ENCODE results near the gene LMX1A.

Gene LMX1A

DNA sequence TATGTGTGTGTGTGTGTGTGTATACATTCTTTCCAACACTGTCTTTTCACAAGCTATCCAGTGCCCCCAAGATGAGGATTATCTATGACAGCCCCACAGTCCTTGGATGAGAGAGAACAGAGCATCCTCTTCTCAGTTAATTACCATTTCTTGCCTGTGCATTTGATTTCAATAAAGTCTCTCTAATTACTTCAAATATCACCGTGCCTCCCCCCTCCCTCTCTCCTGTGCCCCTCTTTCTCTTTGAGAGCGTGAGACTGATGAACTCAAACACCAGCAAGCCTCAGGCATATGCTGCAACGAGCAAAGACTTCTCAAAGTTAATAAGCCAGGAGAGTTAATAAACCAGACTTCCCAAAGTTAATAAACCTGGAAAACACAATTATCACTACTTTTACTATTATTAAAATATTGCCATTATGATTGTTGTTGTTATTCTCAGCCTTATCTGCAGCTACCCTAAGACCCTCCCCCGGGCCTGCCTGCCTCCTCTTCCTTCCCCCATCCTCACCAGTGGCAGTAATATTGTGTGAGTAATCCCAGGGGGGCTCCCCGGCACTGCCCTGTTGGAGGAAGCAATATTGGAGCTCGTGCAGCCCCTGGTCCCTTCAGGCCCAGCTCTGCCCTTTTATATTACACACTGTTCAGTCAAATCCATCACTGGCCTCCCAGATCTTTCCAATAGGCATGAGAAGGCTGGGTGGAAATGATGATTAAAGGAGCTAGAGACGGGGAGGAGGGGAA, 30.9 kb downstream of the LMX1A start:
- DNase-seq (ENCODE audit: low spot score), result no peak

DNA sequence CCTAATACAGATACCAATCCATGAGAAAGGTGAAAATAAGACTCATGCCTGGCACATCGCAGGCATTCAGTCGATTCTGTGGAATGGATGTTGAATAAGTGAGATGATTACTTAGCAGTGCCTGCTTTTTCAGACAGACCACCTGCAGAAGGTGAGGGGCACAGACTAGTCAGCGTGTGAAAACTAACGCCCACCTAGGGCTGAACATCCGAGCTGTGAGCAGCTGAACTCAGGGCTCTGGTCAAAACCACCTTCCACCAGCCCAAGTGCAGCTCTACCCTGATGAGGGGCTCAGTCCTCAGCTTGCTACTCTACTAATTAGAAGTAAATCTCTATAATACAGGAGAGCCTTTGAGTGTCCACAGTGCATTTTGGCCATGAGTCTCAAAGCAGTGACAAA, 32.5 kb downstream of the LMX1A start:
- no peak for DNase-seq (ENCODE audit: low spot score)

DNA sequence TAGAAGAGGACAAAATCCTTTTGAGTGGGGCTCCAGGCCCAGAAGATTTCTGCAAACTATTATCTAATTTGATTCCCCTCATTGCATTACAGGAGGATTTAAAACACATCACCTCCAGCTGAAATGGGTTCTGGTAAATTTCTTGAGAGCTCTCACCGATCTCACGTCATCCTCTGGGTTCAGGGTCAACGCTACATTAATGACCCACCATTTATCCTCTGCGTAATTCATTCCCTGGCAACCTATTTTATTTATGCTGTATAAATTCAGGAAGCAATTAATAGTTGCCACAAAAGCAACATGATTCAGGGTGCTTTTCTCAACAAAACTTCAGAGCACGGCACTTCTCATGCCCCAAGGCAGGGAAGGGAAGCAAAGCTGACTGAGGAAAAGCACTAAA, 38.9 kb downstream of the LMX1A start:
- DNase-seq (ENCODE audit: low spot score), result no peak

DNA sequence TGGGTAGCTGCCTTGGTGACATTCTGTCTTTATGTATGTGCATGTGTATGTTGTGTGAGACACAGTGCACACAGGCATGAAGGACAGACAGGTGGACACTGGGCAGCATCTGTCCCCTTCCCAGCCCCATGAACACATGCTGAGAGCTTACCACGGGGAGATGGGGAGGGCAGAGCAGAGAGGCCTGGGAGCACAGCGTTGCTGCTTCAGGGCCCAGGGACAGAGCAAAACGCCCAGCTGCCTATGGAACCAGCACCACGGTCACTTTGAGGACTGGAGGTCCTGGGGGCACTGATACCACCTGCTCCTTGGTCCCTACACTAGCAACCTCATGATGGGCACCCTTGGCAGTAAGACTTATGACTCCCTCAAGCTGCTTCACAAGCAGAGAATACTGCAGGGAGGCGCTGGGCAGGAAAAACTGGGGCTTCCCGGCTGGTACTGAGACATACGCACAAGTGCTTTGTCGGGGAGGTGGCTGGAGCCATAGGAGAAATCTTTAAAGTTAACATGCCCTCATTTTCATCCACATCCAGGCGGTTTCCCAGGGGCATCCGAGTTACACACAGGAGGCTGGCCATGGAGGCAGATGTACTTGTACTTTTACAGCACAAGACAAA, 40.3 kb downstream of the LMX1A start:
- DNase-seq (ENCODE audit: low spot score), result no peak

- no peak for DNase-seq (ENCODE audit: low spot score)
These were observed 41.0 kb downstream of the LMX1A start for GRCh38 chr1:165315481-165315880.

DNA sequence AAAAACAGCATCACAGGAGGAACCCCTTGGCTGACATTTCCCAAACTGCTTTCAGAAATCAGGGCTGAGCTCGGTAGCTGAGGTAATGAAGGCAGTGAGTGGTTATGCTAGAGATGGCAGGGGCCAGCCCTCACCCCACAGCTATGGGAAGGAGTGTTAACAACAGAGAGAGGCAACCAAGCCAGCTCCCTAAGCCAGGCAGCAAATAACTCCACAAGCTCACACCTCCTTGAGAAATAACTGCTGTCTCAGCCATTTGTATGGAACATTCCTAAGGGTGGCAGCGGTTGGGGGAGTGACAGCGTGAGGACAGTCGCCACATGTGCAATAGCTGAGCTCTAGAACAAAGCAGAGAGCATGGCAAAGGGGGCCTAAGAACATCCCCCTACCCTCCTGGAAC, 42.6 kb downstream of the LMX1A start:
- DNase-seq (ENCODE audit: low spot score), result no peak

DNA sequence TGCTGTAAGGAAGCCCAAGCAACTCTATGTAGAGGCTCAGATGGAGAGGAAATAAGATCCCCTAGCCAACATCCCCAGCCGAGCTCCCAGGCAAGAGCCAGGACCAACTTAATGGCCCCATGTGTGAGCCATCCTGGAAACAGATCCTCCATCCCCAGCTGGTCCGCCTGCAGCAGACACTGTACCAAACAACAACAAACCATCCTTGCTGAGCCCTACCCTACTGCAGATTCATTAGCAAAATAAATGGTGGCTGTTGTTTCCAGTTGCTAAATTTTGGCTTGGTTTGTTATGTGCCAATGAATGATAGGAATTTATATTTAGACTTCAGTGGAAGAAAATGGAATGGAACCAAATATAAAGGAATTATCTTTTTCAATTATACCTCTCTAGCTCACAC, 43.9 kb downstream of the LMX1A start:
- DNase-seq (ENCODE audit: low spot score), result no peak

DNA sequence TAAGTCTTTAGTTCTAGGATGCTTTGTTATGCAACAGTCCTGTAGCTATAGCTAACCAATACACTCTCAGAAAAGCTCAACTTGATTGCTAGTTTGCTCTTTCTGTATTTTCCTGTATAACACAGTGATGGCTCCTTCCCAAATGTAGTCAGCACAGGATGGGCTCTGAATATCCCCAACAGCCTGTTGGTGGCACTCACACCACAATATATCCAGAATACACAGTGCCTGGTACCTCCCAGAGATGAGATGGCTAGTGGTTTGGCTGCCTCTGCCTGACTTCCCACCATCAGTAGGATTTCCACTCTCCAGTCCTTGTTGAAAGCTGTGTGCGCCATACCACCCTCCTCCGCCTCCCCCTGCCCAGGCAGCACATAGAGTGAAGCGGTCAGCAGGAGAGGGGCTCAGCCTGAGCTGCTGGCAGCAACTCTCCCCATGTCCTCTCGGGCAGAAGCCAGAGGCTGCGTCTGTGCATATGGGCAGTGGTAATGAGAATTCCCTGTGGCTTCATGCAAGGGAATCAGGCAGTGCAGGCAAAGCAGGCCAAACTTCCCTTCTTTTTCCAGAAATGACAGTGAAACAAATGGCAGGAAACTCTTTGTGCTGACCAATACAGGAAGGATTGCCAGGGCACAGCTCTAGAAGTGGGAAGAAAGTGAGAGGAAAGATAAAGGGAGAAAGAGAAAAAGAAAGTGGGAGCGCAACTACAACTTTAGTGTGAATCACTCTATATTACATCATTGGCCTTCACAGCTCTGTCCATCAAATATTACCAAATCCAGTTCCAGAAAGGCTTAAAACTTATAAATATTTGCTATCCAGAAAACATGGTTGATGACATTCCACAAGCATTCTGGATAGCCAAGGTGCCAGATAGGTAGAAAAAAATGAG, 49.7 kb downstream of the LMX1A start:
- DNase-seq (ENCODE audit: low spot score), result no peak

DNA sequence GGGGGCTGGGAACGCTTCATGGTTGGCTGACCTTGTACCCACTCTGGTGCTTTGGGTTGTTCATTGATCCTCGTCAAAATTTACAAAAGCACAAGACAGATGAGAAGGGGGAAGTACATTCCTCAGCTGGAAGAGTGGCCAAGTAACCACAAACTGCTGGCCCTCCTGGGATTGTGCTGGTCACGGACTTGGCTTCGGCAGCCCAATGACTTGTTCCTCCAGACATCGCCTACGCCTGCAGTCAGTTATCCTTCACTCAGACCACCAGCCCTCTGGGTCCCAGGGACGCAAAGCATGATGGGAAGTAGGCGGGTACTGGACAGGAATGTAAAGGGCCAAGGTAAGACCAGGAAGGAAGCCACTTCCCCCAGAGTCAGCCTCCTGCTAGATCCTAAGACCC, 53.1 kb downstream of the LMX1A start:
- no peak for DNase-seq (ENCODE audit: low spot score)

GRCh38 chr1:165300400-165300903, 56.1 kb downstream of the LMX1A start:
- DNase-seq (ENCODE audit: low spot score), result no peak

DNA sequence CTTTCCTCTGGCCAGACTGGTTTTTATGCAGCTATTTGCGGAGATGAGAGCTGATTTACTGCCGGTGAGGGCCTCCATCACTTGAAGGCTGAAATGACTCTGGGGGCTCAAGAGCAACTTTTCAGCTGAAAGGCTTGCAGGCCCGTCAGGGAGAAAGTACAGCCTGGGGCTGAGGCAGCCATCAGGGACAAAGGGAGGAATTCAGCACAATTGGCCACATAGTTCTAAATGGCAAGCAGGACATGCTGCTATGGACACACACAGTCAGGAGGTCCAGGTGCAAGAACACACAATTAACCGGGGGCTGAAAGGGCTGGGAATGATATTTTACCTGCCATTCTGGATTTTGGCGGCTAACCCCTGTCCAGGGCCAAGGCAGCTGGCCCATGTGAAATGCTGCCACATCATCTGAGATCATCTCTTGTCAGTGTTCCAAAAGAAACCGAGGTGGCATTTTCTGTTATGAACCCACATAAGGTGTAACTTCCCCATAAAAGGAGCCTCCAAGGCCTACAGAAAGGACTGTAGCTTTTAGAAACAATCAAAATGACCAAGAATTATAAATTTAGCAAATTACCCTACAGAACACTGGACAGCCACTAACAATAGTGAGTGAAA, 58.2 kb downstream of the LMX1A start:
- DNase-seq (ENCODE audit: low spot score), result no peak

- no peak for DNase-seq (ENCODE audit: low spot score)
These were observed 60.3 kb downstream of the LMX1A start for GRCh38 chr1:165296205-165296604.

- no peak for DNase-seq (ENCODE audit: low spot score)
These were observed 66.4 kb downstream of the LMX1A start for GRCh38 chr1:165290148-165290547.

GRCh38 chr1:165289556-165289955, 67.0 kb downstream of the LMX1A start:
- DNase-seq (ENCODE audit: low spot score), result no peak

DNA sequence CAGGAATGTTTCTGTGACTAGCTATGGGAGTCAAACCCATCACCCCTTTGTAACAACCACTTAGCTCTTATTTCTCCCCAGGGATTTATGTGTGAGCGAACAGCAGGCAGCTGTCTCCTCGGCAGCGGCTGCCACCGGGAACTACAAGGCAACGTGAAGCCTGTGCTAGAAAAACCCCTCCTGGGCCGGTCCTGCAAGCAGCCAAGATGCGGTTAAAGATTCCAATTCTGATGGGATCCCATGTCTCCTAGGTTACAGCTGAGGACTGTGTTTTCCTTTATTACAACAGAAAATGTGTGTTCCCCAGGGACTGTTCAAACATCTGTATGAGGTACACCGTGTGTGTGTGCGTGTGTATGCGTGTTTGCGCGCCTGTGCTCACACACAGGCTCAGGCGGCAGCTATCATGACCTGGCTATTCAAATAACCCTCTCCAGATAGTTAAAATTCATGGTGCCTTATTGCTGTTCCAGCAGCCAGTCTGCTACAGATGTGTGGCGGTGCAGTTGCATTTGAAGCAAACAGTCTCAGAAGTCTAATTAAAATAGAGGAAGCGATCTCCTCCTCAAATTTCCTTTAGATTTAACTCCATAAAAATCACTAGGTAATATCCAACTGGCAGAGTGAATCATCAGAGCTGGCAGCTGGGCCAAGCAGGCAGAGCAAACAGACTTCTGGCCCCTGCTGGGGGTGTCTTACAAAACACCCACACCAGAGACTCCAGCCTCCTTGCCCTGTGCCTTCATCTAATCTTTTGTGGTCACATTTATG, 68.0 kb downstream of the LMX1A start:
- DNase-seq (ENCODE audit: low spot score), result no peak

DNA sequence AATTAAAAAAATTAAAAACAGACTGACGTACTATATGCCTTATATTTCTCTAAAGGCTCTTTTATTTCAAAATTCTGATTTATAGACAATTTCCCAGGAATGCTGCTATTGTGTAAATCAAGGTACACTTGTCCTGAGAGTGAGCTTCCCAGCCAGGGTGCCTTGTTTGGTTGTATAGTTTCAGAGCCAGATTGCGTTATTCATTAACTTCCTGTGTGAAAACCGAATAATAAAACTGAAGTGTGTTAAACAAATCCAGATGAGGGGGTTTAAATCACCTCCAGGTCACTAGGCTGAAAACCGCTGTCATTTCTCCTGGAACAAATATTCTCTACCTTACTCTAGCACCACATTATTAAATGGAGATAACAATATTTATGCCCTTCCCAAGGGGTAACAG, 68.7 kb downstream of the LMX1A start:
- no peak for DNase-seq (ENCODE audit: low spot score)

DNA sequence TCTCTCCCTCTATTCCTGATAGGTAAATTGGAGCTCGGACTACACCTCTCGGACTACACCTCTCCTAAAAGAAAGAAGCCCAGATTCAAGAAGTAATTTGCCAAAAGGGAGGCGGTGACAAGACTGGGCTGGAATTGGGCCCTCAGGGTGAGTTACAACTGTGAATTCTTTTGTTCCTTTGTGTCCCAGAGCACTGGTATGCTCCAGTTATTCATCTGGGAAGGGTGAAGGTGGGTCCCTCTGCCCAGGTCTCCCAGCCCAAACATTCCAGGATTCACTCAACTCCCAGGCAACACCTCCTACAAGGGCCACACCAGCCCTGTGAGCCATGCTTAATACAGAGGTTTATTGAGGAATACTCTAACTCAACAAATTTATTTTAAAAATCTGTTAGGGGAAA, 69.2 kb downstream of the LMX1A start:
- DNase-seq (ENCODE audit: low spot score), result no peak

DNA sequence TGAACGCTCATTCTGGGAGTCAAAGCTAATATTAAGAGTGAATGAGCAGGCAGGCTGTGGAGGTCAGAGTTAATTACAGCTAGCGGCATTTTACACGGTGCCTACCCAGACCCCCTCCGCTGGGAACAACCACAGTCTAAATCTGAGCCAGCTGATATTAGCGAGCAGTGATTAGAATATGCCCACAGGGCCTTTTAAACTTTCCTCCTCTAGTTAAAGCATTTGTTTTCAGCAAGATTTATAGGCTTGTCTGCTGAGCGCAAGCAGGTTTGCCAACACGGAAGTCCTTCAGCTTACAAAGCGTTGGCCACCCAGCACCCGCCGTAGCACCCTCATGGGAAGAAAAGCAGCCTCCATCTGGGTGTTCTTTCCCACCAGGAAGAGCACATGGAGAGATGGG, 72.1 kb downstream of the LMX1A start:
- no peak for DNase-seq (ENCODE audit: low spot score)

DNA sequence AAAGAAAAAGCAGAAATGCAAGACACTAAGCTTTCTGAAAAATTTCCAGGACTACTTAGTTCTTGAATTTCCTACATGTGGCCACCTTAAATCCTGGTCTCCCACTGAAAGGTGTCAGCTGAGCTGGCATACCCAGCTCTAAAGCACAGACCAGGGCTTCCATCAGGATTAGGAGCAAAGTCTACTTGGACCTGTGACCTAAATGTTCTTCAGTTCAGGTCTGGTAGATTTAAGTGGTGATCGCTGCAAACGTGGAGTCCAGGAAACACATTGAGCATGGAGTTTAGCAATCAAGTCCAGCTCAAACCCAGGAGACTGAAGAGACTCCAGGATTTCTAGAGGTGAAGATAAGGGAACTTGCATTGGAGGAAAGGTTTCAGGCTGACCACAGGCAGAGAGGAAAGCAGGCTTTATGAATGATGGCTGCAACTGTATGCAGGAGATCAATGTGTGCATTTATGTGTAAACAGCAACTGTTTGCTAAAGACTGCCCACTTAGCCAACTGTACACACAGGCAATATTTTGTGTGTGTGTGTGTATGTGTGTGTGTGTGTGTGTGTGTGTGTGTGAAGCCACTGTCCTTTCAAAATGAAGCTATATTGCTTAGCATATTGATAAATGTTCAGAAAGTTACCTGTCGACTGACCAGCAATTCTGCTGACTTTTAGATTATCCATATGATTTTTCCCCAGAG, 75.2 kb downstream of the LMX1A start:
- DNase-seq (ENCODE audit: low spot score), result no peak

DNA sequence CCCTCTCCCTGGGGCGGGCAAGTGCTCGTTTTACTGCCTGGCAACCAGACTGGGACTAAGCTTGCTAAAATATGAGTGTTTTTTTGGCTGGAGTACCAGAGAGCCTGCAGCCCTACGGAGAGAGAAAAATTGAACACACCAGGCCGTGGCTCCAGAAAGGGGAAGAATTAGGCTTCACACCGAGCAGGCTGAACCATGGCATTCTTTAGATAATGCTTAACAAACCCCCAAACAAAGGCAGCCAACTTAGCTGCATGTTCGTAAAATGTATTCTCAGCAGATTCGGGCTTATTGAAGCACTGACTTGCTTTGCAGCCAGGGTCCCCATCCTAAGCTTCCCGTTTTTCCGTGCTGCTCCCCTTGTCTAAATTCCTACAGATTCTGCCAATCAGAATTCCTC, 76.6 kb downstream of the LMX1A start:
- no peak for DNase-seq (ENCODE audit: low spot score)

DNA sequence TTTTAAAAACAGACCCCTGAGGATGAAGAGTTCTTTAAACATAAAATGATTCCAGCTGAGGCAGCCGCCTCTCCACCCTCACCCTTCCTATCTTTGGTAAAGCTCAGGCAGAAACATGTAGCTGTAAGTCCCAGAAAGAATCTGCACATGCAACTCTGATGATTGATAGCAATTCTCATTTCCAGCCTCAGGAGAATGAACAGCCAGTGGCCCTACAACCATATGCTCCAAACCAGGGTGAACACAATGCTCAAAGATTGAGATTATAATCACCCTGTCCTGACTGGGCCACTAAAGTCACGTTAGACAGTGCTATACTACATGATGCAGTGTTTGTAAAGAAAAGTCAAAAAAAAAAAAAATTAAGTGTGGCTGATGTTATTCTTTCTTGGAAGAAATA, 80.2 kb downstream of the LMX1A start:
- no peak for DNase-seq (ENCODE audit: low spot score)
